NCI-H1436 (cell line): ENCODE measurements around the gene ZNF511.

Source experiments
- DNase-seq: peaks from one replicate; lab custom pipeline; 2025; lab: John Stamatoyannopoulos, UW

ZNF511 gene

DNA sequence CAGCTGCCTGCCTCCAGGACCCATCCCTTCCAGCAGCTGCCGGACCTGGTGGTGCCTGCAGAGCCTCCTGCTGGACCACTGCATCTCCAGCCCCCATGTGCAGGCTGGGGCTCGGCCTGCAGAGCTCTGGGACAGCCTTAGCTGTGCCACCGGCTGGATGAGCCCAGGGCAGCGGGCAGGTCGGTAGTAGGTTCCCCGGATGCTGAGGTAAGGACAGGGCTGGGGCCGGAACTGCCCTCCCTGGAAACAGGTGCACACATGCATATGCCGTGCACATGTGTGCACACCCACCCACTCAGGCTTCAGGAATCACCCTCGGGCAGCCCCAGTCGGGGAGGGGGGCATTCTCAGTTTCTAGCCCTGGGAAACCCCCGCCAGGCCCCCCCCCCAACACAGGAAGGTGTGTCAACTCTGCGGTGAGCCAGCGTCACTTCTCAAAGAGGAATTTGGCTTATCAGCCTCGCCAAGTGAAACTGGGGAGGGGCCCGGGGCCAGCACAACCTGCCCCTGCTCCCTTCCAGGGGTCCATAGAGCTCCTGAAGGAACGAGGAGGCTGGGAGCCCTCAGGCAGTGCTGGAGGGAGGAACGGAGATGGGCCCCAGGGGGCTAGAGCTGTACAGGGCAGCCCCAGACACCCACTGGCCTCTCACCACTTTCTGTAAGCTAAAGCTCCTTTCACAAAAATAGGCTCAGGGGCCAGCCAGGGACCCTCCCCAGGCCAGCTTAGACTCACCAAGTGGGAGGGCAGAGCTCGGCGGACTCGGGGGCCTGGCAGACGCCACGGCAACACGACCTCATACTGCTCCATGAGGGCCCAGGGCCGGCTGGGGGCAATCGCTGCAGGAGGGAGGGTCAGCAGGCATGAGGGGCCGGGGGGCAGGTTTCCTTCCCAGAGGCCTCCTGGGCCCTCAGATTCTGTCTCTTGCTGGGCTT, 33.7 kb upstream of the ZNF511 start:
- DNase-seq = no peak

DNA sequence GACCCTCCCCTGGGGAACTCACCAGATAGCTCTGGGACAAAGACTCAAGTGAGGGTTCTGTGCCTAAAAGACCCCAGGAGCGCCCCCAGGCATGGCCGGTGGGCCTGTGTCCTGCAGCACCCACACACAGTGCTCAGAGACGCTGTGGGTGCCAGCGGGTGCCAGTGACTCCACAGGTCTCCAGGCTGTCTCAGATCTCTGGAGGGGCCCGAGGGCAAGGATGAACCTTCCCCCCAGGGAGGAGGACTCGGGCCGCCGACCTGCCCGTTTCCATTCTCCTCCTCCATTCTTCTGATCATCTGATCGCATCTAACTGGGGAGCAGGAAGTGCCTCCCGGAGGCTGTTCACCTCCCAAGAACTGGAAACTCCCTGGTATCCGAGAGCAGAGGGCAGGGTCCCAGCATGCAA, 33.0 kb upstream of the ZNF511 start:
- DNase-seq = no peak

DNA sequence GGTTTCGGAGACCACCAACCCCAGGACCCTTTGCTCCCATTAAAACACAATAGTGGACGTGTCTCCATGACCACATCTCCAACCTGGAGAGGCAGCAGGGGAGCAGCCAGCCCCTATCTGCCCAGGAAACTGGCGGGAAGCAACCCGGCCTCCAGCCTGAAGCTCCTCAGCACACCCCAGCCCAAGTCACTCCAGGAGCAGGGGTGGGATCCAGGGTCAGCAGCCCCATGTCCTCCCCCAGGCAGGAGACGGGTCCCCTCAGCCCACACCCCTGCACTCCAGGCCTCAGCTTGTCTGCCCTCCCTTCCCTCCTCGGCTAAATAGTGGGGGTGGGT, 32.6 kb upstream of the ZNF511 start:
- DNase-seq = no peak

DNA sequence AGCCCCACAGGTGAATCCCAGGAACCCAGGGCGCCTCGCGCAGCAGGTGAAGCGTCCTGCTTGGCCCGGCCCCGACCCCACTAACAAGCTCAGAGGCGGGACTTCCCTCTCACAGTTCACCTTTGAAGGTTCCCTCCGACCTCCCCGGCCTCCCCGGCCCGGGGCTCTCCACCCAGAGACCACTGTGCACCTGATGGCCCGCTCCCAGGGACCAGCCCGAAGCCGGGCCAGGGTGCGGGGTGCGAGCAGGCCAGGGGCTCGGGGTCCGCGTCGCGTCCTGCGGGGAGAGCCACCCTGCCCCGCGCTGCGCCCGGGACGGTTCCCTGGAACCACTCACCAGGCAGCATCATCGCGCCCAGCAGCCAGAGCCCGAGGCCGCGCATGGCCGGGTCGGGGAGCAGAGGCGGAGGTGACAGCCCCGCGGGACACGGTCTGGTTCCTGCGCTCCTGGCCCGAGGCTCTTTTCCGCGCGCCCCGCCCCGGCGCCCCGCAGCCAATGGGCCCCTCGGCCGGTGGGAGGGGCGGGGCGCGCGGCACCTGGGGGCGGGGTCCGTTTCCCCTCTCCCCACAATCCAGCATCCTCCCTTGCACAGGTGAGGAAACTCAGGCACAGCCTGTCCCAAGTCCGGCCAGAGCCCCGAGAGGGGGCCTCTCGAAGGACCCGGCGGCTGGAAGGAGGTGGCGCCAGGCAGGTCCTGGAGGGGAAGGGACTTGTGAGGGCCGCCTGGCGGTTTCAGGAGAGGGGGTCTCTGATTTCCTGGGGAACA, 32.1 kb upstream of the ZNF511 start, which contains the start of gene ADAM8:
Gene ADAM8 (minus strand): TSS at position 434 of the 767 bp plus-strand sequence. CDS start 51 bp downstream, at position 383.
- DNase-seq = no peak

DNA sequence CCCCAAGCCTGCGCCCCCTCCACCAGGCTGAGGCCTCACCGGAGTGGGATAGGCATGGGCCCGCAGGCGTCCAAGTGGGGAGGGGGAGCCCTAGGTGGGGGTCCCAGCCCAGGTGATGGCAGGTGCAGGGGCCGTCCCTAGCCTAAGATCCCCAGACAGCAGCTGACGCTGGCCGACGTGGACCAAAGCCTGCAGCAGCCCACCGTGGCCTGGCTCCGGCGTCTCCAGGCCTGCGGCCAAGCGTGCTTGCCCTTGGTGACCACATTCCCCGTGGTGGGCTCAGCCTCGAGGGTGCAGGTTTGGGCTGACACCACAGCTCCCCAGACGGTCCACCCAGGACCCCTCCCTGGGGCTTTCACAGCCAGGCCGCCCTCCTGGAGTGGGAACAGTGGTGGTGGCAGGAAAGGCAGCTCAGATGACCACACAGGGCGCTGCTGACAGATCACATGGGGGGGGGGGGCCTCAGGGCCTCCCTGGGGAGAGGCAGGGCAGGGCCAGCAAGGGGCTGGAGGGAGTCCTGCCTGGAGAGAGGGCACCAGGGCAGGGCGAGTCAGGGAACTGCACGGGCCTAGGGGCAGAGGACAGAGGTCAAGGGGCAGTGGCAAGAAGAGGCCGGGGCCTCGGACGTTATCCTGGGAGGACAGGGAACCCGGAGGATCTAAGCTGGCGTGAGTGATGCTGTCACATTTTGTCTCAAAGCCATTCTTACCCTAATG, 31.3 kb upstream of the ZNF511 start:
- no peak for DNase-seq

DNA sequence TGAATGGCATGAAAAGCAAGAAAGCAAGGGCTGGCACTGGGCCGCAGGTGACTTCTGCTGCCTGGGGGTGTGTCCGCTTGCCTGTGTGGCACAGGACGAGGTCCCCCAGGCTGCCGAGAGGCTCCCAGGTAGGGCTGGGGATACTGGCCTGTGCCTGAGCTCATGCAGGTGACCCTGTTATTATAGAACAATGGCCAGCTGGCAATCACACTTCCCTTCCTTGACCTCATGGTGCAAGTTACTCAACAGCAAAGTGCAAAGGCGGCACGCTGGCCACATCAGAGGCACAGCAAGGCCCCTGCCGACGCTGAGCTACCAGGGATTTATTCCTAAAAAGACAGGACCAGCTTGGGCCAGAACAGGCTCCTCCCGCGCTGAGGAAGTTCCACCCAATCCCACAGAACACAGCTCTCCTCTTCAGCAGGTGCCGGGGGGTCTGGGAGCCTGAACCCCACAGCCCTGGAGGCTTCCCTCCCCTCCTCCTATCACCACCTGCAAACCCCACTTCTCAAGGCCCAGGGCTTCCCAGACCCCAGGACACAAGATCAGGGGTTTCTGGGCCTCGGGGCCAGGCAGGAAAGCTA, 30.6 kb upstream of the ZNF511 start:
- DNase-seq = no peak

DNA sequence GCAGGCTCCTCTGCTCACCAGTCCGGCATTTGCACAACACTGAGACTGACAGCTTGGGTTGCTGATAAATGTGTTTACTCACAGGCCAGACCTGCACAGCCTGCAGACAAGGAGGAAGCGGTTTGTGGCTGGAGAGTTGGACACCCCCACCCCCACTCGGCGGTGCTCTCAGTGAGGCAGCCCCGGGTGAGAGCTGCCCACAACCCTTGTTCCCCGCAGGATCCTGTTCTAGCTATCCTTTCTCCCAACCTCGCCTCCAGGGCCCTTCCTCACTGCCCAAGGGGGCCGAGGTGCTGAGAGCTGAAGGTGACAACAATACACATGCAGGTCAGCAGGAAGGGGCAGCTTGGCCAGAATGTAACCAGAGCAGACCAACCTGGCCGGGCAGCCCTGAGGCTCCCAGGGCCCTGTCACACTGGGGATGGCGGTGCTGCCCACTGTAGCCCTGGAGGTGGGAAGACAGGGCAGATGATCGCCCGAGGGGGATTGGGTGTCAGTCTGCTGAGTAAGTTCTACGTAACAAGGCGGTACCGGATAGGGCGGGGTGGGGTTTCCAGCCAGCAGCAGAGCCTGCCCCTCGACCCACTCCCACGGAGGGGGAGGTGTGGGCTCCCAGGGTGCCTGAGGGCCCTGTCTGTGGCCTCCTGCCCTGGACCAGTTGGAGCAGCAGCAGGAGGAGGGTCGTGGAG, 30.0 kb upstream of the ZNF511 start:
- DNase-seq = no peak

DNA sequence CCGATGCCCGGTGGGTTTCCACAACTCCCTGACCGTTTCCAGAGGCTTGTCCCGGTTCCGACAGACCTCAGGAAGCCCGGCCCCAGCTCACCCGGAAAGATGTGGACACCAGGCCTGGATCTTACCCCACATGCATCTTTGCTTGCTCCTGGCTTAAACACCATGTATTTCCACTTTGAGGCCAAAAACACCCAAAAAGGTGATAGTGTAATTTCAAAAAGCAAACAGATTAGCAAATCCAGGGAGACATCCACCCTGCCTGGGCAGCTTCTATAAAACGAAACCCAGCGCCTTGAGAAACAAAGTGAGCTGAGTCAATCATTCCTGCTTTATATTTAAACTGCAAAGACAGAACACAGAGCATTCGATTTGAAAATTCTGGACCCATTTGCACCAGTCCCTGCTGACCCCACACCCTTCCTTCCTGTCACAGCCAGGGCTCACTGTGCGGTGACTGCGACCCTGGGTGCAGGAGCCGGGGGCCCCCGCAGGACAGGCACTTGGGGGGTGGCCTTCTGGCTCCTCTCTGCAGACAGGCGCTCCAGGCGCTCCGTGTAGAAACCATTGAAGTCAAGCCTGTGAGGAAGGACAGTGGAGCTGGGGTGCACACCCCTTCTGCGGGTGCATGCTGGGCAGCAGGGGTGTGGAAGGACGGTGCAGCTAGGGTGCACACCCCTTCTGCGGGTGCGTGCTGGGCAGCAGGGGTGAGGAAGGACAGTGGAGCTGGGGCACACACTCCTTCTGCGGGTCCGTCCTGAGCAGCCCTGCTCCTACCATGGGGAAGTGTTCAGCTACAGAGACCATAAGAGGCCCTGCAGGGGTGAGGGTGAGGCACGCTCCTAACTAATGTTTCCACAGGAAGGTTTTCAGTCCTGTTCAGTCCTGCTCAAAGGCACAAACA, 29.1 kb upstream of the ZNF511 start:
- DNase-seq = no peak

DNA sequence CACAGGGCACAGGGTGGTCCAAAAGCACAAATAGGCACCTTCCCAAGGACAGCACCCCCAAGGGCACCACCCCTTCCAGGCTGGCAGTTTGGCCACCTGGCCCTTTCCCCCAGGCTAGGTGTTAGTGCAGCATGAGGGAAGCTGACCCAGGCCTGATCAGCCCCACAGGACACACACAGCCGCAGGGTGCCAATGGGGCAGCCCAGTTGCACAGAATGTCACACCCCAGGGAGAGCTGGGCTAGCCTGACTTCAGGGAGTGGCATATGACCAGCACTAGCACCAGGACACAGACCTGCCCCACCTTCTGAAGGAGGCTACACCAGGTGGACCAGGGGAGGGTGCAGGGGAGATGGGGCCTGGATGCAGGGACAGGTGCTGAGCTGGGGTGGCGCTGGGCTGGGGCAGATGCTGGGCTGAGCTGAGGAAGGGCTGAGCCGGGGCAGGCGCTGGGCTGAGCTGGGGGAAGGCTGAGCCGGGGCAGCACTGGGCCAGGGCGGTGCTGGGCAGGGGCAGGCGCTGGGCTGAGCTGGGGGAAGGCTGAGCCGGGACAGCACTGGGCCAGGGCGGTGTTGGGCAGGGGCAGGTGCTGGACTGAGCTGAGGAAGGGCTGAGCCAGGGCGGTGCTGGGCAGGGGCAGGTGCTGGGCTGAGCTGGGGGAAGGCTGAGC, 28.2 kb upstream of the ZNF511 start:
- DNase-seq = no peak

DNA sequence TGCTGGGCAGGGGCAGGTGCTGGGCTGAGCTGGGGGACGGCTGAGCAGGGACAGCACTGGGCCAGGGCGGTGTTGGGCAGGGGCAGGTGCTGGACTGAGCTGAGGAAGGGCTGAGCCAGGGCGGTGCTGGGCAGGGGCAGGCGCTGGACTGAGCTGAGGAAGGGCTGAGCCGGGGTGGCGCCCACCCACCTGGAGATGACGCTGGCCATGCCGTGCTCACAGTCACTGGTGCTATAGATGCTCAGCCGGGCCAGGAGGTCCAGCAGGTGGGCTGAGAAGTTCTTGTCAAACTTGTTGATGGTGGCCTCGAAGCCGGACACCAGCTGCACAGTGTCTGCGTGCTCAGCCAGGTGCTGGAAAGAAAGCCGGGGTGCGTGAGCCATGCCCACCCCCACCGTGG, 27.6 kb upstream of the ZNF511 start:
- no peak for DNase-seq

DNA sequence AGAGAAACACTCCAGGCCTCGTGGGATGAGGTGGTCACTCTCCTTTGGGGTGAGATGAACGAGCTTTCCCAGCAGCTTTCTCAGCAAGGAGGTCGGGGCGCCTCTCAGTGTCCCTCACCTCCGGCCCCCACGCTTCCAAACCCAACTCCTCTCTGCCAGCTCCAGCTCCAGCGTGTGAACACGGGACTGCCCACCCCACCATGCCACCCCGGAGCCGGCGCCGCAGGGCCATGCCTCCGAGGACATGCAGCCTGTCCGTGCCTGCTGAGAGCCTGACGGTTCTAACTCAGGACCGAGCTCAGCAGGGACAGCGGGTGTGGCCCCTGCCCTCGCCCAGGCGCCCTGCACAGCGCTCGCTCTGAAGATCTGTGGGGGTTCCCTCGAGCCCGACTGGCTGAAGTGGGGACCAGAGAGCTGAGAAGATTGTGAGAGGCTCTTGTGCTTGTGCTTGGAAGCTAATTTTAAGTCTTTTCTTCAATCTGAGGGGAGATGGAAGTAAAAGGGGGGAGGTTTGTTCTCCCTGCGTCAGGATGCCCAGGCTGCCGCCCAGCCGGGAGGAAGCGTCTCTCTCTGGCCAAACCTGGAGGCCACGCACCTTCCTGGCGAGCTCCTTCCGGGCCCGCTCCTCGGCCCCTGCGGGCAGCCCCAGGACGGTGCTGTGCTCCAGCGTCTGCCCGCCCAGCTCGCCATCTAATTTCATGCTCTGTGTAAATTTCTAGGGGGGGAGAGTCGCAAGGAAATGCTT, 26.9 kb upstream of the ZNF511 start:
- no peak for DNase-seq

DNA sequence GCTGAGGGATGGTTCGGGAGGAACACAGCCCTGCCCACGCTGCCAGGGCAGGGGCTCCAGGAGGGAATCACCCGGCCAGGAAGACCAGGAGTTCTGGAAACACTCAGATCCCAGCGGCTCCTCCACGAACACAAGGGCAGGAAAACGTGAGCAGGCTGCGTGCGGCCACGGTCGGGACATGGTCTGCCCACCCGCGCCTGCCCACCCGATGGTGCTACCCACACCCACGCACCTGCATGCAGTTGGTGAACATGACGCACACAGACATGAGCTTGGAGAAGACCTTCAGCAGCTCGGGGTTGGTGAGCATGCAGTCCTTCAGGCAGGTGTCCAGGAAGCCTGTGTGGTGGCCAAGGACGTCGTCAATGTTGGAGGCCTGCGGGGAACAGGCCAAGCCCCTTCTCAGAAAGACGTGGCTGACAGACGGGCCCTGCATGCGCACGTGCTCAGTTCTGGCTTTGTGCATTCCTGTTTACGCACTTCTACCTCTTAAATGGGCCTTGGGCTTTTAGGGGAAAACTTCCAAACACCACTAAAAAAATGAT, 25.8 kb upstream of the ZNF511 start:
- no peak for DNase-seq

DNA sequence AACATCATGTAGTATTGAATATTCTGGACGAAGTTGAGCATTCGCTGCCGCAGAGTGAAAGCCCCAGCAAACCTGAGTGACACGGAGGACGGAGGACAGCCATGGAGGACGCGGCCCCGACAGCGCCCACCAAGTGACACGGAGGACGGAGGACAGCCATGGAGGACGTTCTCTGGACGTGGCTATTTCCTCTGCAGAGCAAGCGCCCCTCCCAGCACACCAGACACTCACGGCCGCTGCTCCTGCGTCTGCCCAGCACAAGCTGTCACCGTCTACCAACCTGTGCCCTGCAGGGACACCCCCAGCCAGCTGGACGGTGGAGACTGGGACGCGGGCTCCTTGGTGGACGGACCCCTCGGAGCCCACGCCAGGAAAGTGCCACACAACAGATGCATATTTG, 24.8 kb upstream of the ZNF511 start:
- DNase-seq = no peak

DNA sequence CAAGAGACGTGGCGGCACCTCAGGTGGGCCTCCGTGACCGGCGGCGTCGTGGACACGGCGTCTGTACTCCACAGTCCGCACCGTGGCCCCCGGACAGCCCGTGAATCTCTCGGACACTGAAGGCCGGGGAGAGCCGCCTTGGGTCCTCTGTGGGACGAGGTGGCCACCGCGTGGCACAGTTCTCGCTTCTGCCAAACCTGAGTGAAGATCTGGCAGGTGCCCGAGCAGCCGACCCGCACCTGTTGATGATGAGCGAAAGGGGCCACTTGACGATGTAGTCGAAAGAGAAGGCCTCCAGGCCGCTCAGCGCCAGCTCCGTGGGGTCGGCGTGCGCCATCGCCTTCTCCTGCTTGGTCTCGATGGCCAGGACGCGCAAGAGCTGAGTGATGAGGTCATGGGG, 23.5 kb upstream of the ZNF511 start:
- DNase-seq = no peak

DNA sequence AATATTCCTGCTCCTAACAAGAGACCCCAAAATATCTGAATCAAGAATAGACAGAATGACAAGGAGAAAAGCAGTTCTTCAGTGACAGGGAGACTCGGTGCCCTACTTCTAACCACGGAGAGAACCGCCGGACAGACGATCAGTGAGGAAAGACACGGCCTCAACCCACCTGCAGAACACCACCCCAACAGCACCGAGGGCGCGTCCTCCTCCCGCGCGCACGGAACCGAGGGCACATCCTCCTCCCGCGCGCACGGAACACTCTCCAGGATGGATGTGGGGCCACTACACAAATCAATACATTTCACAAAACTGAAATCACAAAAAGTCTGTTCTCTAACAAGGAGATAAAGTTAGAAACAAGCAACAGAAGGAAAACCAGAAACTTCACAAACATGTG, 22.3 kb upstream of the ZNF511 start:
- DNase-seq = no peak

DNA sequence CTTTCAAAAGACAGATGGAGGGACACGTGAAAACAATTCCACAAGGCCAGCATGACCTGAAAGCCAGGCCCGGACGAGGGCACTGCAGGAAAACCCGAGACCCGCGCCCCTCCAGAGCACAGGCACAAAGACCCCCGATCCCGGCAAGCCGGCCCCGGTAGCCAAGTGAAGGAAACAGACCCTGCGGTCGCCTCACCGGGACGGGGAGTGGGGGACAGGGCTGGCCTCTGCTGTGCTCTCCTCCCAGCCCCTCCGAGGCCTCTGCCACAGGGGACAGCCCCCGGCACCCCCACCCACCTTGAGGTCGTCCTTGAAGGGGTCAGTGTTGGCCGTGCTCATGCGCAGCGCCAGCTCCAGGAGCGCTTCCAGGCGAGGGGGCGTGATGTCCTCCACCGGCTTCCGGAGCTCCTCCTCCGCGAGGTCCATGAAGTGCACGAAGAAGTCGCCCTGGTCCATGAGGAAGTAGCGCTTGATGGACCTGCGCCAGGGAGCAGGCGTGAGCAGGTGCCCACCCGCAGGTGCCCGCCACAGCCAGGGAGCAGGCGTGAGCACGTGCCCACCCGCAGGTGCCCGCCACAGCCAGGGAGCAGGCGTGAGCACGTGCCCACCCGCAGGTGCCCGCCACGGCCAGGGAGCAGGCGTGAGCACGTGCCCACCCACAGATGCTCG, 20.7 kb upstream of the ZNF511 start:
- DNase-seq = no peak

DNA sequence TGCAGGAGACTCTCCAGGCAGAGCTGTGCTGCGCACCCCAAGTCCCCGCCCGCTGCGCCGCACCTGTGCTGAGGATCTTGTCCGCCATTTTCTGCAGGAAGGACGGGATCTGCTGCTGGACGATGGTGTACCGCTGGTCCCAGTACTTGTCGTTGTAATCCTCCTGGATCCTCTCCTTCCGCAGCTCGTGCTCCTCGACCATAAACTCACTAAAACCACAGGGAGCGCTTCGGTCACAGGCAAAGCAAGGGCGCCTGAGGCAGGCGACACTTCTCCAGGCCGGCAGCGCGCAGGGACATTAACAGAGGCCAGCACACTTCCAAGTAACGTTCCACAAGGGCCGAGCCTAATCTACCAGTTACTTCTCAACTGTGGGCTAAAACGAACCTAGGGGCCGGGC, 19.0 kb upstream of the ZNF511 start:
- DNase-seq = no peak
